SK-N-SH treated with all-trans-retinoic acid at 6 μM for 48 hours (cell line): ENCODE results near the gene RASA2.

Experiments used
- ATAC-seq: fragments of 200-7000 bp; cut with Tn5 transposase; 3 replicates; pipeline ENCODE4 v1.9.1; 2020; ENCODE audit warnings: mild to moderate bottlenecking, moderate library complexity
- ARNTL ChIP-seq: fragments of 450-650 bp; formaldehyde crosslinking; IDR thresholded peaks from 2 replicates; pipeline ENCODE4 v1.5.0; 2020; ENCODE audit warnings: low read depth, mild to moderate bottlenecking, moderate library complexity, borderline replicate concordance
- BACH2 ChIP-seq: fragments of 250-450 bp; sonication (Bioruptor Pico); IDR thresholded peaks from 2 replicates; pipeline ENCODE4 v1.9.0; 2021; ENCODE audit warnings: mild to moderate bottlenecking, borderline replicate concordance
- CSDC2 ChIP-seq: fragments of 250-450 bp; sonication (Bioruptor Pico); IDR thresholded peaks from 2 replicates; pipeline ENCODE4 v1.5.0; 2020; ENCODE audit warnings: mild to moderate bottlenecking, moderate library complexity
- ESRRG ChIP-seq: fragments of 250-450 bp; sonication (Bioruptor Pico); IDR thresholded peaks from 2 replicates; pipeline ENCODE4 v1.6.1; 2021; ENCODE audit warnings: mild to moderate bottlenecking
- GLIS3 ChIP-seq: fragments of 250-450 bp; sonication (Bioruptor Pico); IDR thresholded peaks from 2 replicates; pipeline ENCODE4 v1.5.0; 2020; ENCODE audit warnings: mild to moderate bottlenecking, moderate library complexity
- ISL1 ChIP-seq: fragments of 250-450 bp; sonication (Bioruptor Pico); IDR thresholded peaks from 2 replicates; pipeline ENCODE4 v2.1.2; 2022; ENCODE audit warnings: mild to moderate bottlenecking, moderate library complexity
- OSR1 ChIP-seq: fragments of 250-450 bp; sonication (Bioruptor Pico); IDR thresholded peaks from 2 replicates; pipeline ENCODE4 v1.8.0; 2022; ENCODE audit warnings: moderate library complexity, mild to moderate bottlenecking, inconsistent platforms
- RARB ChIP-seq: fragments of 250-450 bp; sonication (Bioruptor Pico); IDR thresholded peaks from 2 replicates; pipeline ENCODE4 v1.8.0; 2021; ENCODE audit warnings: mild to moderate bottlenecking, moderate library complexity
- SNAI2 ChIP-seq: fragments of 250-450 bp; sonication (Bioruptor Pico); IDR thresholded peaks from 2 replicates; pipeline ENCODE4 v1.5.0; 2020; ENCODE audit warnings: mild to moderate bottlenecking, moderate library complexity
- TCF4 ChIP-seq: fragments of 250-450 bp; sonication (Bioruptor Pico); IDR thresholded peaks from 2 replicates; pipeline ENCODE4 v1.8.0; 2021; ENCODE audit warnings: mild to moderate bottlenecking, moderate library complexity, borderline replicate concordance
- TOX ChIP-seq: fragments of 250-450 bp; sonication (Bioruptor Pico); IDR thresholded peaks from 2 replicates; pipeline ENCODE4 v1.8.0; 2021; ENCODE audit warnings: mild to moderate bottlenecking, moderate library complexity, borderline replicate concordance
- ZFP3 ChIP-seq: fragments of 250-450 bp; sonication (Bioruptor Pico); IDR thresholded peaks from 2 replicates; pipeline ENCODE4 v1.5.0; 2020; ENCODE audit warnings: mild to moderate bottlenecking, moderate library complexity
- ZFP30 ChIP-seq: fragments of 450-650 bp; formaldehyde crosslinking; IDR thresholded peaks from 2 replicates; pipeline ENCODE4 v1.5.0; 2022; ENCODE audit warnings: mild to moderate bottlenecking, moderate library complexity
- ZNF565 ChIP-seq: fragments of 450-650 bp; formaldehyde crosslinking; conservative IDR thresholded peaks from 2 replicates; pipeline ENCODE4 v1.5.0; 2020; ENCODE audit warnings: low read depth, mild to moderate bottlenecking, moderate library complexity
- ZNF70 ChIP-seq: fragments of 450-650 bp; formaldehyde crosslinking; IDR thresholded peaks from 2 replicates; pipeline ENCODE4 v1.5.0; 2020; ENCODE audit warnings: mild to moderate bottlenecking, moderate library complexity
- ZNF8 ChIP-seq: fragments of 450-650 bp; formaldehyde crosslinking; IDR thresholded peaks from 2 replicates; pipeline ENCODE4 v1.5.0; 2020; ENCODE audit warnings: mild to moderate bottlenecking, moderate library complexity
- TF ChIP-seq, protein P1 (sequence below): fragments of 250-450 bp; sonication (Bioruptor Pico); IDR thresholded peaks from 2 replicates; pipeline ENCODE4 v1.5.0; 2020; ENCODE audit warnings: mild to moderate bottlenecking, moderate library complexity
- TF ChIP-seq, protein P2 (sequence below): fragments of 250-450 bp; sonication (Bioruptor Pico); IDR thresholded peaks from 2 replicates; pipeline ENCODE4 v1.8.0; 2021; ENCODE audit warnings: low read depth, mild to moderate bottlenecking, moderate library complexity, borderline replicate concordance
- TF ChIP-seq, protein P3 (sequence below): fragments of 250-450 bp; sonication (Bioruptor Pico); IDR thresholded peaks from 2 replicates; pipeline ENCODE4 v1.5.1; 2020; ENCODE audit warnings: low read depth, mild to moderate bottlenecking, moderate library complexity
- TF ChIP-seq, protein P4 (sequence below): fragments of 250-450 bp; sonication (Bioruptor Pico); IDR thresholded peaks from 2 replicates; pipeline ENCODE4 v1.8.0; 2020; ENCODE audit warnings: mild to moderate bottlenecking, moderate library complexity, borderline replicate concordance

The RASA2 gene

DNA sequence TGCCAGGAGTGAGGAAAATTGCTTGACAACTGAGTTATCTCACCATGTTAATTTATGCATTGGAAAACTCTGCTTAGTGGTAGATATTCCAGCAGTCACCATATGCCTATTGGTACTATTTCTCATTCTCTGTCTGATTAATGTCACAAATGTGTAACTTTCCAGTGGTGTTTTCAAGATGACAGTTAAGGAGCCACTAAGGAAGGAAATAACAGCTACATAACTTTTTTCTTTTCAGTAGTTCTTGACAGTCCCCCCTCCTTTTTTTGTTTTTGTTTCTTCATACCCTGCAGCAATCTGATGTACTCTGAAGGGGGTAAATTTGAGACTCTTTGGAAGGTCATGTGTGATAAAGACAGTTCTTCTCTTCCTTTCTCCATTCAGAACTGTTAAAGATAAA is 13.1 kb downstream of the RASA2 start:
- ATAC-seq = no peak
- no peak for TF ChIP-seq ZFP30 (CRISPR knock-in tag)
- TF ChIP-seq TCF4 (CRISPR knock-in tag) = no peak
- no peak for TF ChIP-seq ZNF565
- TF ChIP-seq ISL1 (CRISPR knock-in tag) = no peak
- TF ChIP-seq, protein P1, sequence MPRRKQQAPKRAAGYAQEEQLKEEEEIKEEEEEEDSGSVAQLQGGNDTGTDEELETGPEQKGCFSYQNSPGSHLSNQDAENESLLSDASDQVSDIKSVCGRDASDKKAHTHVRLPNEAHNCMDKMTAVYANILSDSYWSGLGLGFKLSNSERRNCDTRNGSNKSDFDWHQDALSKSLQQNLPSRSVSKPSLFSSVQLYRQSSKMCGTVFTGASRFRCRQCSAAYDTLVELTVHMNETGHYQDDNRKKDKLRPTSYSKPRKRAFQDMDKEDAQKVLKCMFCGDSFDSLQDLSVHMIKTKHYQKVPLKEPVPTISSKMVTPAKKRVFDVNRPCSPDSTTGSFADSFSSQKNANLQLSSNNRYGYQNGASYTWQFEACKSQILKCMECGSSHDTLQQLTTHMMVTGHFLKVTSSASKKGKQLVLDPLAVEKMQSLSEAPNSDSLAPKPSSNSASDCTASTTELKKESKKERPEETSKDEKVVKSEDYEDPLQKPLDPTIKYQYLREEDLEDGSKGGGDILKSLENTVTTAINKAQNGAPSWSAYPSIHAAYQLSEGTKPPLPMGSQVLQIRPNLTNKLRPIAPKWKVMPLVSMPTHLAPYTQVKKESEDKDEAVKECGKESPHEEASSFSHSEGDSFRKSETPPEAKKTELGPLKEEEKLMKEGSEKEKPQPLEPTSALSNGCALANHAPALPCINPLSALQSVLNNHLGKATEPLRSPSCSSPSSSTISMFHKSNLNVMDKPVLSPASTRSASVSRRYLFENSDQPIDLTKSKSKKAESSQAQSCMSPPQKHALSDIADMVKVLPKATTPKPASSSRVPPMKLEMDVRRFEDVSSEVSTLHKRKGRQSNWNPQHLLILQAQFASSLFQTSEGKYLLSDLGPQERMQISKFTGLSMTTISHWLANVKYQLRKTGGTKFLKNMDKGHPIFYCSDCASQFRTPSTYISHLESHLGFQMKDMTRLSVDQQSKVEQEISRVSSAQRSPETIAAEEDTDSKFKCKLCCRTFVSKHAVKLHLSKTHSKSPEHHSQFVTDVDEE (CRISPR knock-in tag) = no peak

DNA sequence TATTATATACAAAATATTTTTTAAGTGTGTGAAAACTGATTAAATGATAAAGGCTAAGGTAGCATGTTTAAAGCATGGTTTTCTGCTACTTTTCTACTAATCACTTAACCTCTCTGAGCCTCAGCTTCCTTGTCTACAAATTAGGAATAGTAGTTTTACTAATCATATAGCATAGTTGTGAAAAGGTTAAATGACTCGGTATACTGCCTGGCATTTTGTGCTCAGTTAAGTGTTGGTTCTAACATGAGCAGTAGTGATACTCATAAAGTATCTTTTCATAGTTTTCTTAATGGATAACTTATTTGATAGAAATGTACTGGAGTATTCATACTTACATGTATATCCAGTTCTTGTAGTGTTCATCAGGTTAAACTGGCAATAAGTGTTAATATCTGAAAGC is 13.6 kb downstream of the RASA2 start:
- no peak for ATAC-seq

DNA sequence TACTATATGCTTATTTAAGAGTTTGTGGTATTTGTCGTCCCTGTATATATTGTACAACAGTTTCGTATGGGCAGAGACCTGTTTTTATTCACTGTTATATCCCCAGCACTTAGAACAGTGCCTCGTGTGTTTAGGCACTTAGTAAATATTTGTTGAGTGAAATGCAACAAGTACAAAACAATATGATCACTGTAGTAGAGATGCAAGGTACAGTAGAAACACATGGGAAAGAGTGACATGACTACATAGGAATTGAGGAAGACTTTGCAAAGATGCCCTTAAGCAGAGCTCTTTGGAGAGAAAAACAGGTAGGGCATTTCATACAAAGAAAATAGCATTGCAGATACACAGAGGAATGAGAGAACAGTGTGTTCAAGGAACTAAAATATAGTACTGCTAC is 18.3 kb downstream of the RASA2 start:
- no peak for ATAC-seq
- TF ChIP-seq OSR1 = no peak
- no peak for TF ChIP-seq BACH2 (CRISPR knock-in tag)
- no peak for TF ChIP-seq ZNF8 (CRISPR knock-in tag)
- TF ChIP-seq SNAI2 (CRISPR knock-in tag) = no peak
- TF ChIP-seq, protein P1 (CRISPR knock-in tag) = no peak
- TF ChIP-seq, protein P2, sequence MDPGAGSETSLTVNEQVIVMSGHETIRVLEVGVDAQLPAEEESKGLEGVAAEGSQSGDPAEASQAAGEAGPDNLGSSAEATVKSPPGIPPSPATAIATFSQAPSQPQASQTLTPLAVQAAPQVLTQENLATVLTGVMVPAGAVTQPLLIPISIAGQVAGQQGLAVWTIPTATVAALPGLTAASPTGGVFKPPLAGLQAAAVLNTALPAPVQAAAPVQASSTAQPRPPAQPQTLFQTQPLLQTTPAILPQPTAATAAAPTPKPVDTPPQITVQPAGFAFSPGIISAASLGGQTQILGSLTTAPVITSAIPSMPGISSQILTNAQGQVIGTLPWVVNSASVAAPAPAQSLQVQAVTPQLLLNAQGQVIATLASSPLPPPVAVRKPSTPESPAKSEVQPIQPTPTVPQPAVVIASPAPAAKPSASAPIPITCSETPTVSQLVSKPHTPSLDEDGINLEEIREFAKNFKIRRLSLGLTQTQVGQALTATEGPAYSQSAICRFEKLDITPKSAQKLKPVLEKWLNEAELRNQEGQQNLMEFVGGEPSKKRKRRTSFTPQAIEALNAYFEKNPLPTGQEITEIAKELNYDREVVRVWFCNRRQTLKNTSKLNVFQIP (CRISPR knock-in tag) = no peak
- no peak for TF ChIP-seq GLIS3
- TF ChIP-seq ESRRG (CRISPR knock-in tag) = no peak
- TF ChIP-seq, protein P3, sequence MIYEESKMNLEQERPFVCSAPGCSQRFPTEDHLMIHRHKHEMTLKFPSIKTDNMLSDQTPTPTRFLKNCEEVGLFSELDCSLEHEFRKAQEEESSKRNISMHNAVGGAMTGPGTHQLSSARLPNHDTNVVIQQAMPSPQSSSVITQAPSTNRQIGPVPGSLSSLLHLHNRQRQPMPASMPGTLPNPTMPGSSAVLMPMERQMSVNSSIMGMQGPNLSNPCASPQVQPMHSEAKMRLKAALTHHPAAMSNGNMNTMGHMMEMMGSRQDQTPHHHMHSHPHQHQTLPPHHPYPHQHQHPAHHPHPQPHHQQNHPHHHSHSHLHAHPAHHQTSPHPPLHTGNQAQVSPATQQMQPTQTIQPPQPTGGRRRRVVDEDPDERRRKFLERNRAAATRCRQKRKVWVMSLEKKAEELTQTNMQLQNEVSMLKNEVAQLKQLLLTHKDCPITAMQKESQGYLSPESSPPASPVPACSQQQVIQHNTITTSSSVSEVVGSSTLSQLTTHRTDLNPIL (CRISPR knock-in tag) = no peak
- no peak for TF ChIP-seq ZFP30 (CRISPR knock-in tag)
- TF ChIP-seq CSDC2 (CRISPR knock-in tag) = no peak
- no peak for TF ChIP-seq TOX (CRISPR knock-in tag)
- no peak for TF ChIP-seq ZNF565

More for the DNA sequence above, 13.6 kb downstream of the RASA2 start:
- no peak for TF ChIP-seq OSR1
- no peak for TF ChIP-seq ZNF565
- TF ChIP-seq CSDC2 (CRISPR knock-in tag) = no peak
- TF ChIP-seq, protein P4, sequence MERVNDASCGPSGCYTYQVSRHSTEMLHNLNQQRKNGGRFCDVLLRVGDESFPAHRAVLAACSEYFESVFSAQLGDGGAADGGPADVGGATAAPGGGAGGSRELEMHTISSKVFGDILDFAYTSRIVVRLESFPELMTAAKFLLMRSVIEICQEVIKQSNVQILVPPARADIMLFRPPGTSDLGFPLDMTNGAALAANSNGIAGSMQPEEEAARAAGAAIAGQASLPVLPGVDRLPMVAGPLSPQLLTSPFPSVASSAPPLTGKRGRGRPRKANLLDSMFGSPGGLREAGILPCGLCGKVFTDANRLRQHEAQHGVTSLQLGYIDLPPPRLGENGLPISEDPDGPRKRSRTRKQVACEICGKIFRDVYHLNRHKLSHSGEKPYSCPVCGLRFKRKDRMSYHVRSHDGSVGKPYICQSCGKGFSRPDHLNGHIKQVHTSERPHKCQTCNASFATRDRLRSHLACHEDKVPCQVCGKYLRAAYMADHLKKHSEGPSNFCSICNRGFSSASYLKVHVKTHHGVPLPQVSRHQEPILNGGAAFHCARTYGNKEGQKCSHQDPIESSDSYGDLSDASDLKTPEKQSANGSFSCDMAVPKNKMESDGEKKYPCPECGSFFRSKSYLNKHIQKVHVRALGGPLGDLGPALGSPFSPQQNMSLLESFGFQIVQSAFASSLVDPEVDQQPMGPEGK = no peak
- TF ChIP-seq ZNF70 (CRISPR knock-in tag) = no peak
- no peak for TF ChIP-seq RARB (CRISPR knock-in tag)
- TF ChIP-seq ZFP30 (CRISPR knock-in tag) = no peak
- no peak for TF ChIP-seq ZNF8 (CRISPR knock-in tag)
- TF ChIP-seq GLIS3 = no peak
- no peak for TF ChIP-seq SNAI2 (CRISPR knock-in tag)
- no peak for TF ChIP-seq ZFP3 (CRISPR knock-in tag)
- TF ChIP-seq, protein P3 (CRISPR knock-in tag) = no peak
- TF ChIP-seq ARNTL (CRISPR knock-in tag) = no peak
- TF ChIP-seq, protein P1 (CRISPR knock-in tag) = no peak
- no peak for TF ChIP-seq BACH2 (CRISPR knock-in tag)
- no peak for TF ChIP-seq TCF4 (CRISPR knock-in tag)
